Measurements from ENCODE around the gene BICRAL.

The BICRAL gene

GRCh38 chr6:42756722-42757121, 25.1 kb upstream of the BICRAL start:
- H3K27ac ChIP-seq (ENCODE audit: low read depth, low read length), result no peak overlapping the region
- H3F3A ChIP-seq (ENCODE audit: insufficient read depth), result no peaks in the 10 kb centered on the region
- TF ChIP-seq CTCF (IDR thresholded peaks at IDR 0.05; ENCODE audit: insufficient read depth, low read length, poor library complexity, severe bottlenecking) (no peak), EZH2phosphoT487 (conservative IDR thresholded peaks at IDR 0.05; ENCODE audit: low read length) (no peak)
- H3K4me3 ChIP-seq (ENCODE audit: insufficient read depth, low read length, poor library complexity, severe bottlenecking), result no peak overlapping the region
- H2AFZ ChIP-seq (ENCODE audit: low read depth, low read length, severe bottlenecking), result no peak overlapping the region
- H3K9me2 ChIP-seq (replicated peaks; ENCODE audit: insufficient read depth, low read length), result no peaks in the 10 kb centered on the region
- H3K9me3 ChIP-seq (ENCODE audit: insufficient read depth, low read length), result no peaks in the 10 kb centered on the region
- H3K79me2 ChIP-seq (ENCODE audit: insufficient read depth, low read length), result no peaks in the 10 kb centered on the region
- H3K4me2 ChIP-seq (ENCODE audit: low read depth, low read length, poor library complexity, severe bottlenecking), result no peak overlapping the region
- no peak overlapping the region for H3K9ac ChIP-seq (ENCODE audit: low read length)
- H3K27me3 ChIP-seq (ENCODE audit: low read length), result no peaks in the 10 kb centered on the region
- no peaks in the 10 kb centered on the region for H3K36me3 ChIP-seq (ENCODE audit: low read length)
- no peaks in the 10 kb centered on the region for H4K20me1 ChIP-seq (ENCODE audit: low read depth, low read length)

GRCh38 chr6:42758756-42759430, 23.0 kb upstream of the BICRAL start:
- Histone ChIP-seq H2AFZ (ENCODE audit: low read depth, low read length, severe bottlenecking) (no peak overlapping the region), H3K4me3 (ENCODE audit: insufficient read depth, low read length, poor library complexity, severe bottlenecking) (no peak overlapping the region), H3F3A (ENCODE audit: insufficient read depth) (no peaks in the 10 kb centered on the region), H3K9me3 (ENCODE audit: insufficient read depth, low read length) (no peaks in the 10 kb centered on the region), H3K27me3 (ENCODE audit: low read length) (no peaks in the 10 kb centered on the region), H4K20me1 (ENCODE audit: low read depth, low read length) (no peaks in the 10 kb centered on the region), H3K79me2 (ENCODE audit: insufficient read depth, low read length) (no peaks in the 10 kb centered on the region), H3K4me2 (ENCODE audit: low read depth, low read length, poor library complexity, severe bottlenecking) (no peak overlapping the region), H3K36me3 (ENCODE audit: low read length) (no peaks in the 10 kb centered on the region), H3K9me2 (replicated peaks; ENCODE audit: insufficient read depth, low read length) (no peaks in the 10 kb centered on the region), H3K27ac (ENCODE audit: low read depth, low read length) (no peak overlapping the region), H3K9ac (ENCODE audit: low read length) (no peak overlapping the region)
- TF ChIP-seq CTCF (IDR thresholded peaks at IDR 0.05; ENCODE audit: insufficient read depth, low read length, poor library complexity, severe bottlenecking) (no peak), EZH2phosphoT487 (conservative IDR thresholded peaks at IDR 0.05; ENCODE audit: low read length) (no peak)

GRCh38 chr6:42761287-42762067, 20.4 kb upstream of the BICRAL start:
- Histone ChIP-seq H3K79me2 (ENCODE audit: insufficient read depth, low read length) (no peaks in the 10 kb centered on the region), H3K9me3 (ENCODE audit: insufficient read depth, low read length) (no peaks in the 10 kb centered on the region), H2AFZ (ENCODE audit: low read depth, low read length, severe bottlenecking) (no peak overlapping the region), H3F3A (ENCODE audit: insufficient read depth) (no peaks in the 10 kb centered on the region), H3K9me2 (replicated peaks; ENCODE audit: insufficient read depth, low read length) (no peaks in the 10 kb centered on the region), H3K4me2 (ENCODE audit: low read depth, low read length, poor library complexity, severe bottlenecking) (no peak overlapping the region), H4K20me1 (ENCODE audit: low read depth, low read length) (no peaks in the 10 kb centered on the region), H3K9ac (ENCODE audit: low read length) (no peak overlapping the region), H3K36me3 (ENCODE audit: low read length) (no peaks in the 10 kb centered on the region), H3K4me3 (ENCODE audit: insufficient read depth, low read length, poor library complexity, severe bottlenecking) (no peak overlapping the region), H3K27me3 (ENCODE audit: low read length) (no peaks in the 10 kb centered on the region), H3K27ac (ENCODE audit: low read depth, low read length) (no peak overlapping the region)
- no peak for TF ChIP-seq CTCF (IDR thresholded peaks at IDR 0.05; ENCODE audit: insufficient read depth, low read length, poor library complexity, severe bottlenecking)
- TF ChIP-seq EZH2phosphoT487 (conservative IDR thresholded peaks at IDR 0.05; ENCODE audit: low read length), result no peak
